WTC11 (cell line): ENCODE measurements around the gene RAPGEF1. TPM values are rescaled to one million over a fixed set of nuclear protein-coding genes. Genes with fewer than 3 reads are reported as not detected.

Source experiments
- ATAC-seq: fragments of 200-7000 bp; cut with Tn5 transposase; 2 replicates; pipeline ENCODE4 v1.10.0; 2021; ENCODE audit warnings: mild to moderate bottlenecking, moderate library complexity
- CTCF ChIA-PET: fragments of 300-600 bp; sonication (Branson Sonifier 250); formaldehyde crosslinking; loops from one replicate; lab custom pipeline; 2021; ENCODE audit warnings: antibody characterized with exemption; lab: Charles Lee
- POLR2A ChIA-PET: fragments of 350-600 bp; sonication (Branson Sonifier 250); formaldehyde crosslinking; loops from one replicate; lab custom pipeline; 2021; ENCODE audit warnings: antibody characterized with exemption; lab: Charles Lee
- DNase-seq: peaks from one replicate; pipeline ENCODE4 v3.0.0; 2021; ENCODE audit warnings: low spot score
- H3K27ac Mint-ChIP-seq: 2 replicates; pipeline ENCODE4 v1.8.0; 2021; ENCODE audit warnings: mixed read lengths
- H3K27me3 Mint-ChIP-seq: 2 replicates; pipeline ENCODE4 v1.8.0; 2021; ENCODE audit warnings: low read depth, mild to moderate bottlenecking, moderate library complexity, mixed read lengths
- H3K36me3 Mint-ChIP-seq: 2 replicates; pipeline ENCODE4 v1.8.0; 2021; ENCODE audit warnings: mixed read lengths
- H3K4me1 Mint-ChIP-seq: 2 replicates; pipeline ENCODE4 v1.8.0; 2022; ENCODE audit warnings: mixed read lengths
- H3K4me3 Mint-ChIP-seq: 2 replicates; pipeline ENCODE4 v1.8.0; 2021; ENCODE audit warnings: mild to moderate bottlenecking, moderate library complexity, mixed read lengths
- H3K9me3 Mint-ChIP-seq: 2 replicates; pipeline ENCODE4 v1.8.0; 2021; ENCODE audit warnings: mixed read lengths
- CREM ChIP-seq: sonication (generic); formaldehyde crosslinking; IDR thresholded peaks from 2 replicates; pipeline ENCODE4 v1.8.1; 2022; ENCODE audit warnings: mild to moderate bottlenecking, missing genetic modification reagents, moderate library complexity
- ELF4 ChIP-seq: sonication (generic); formaldehyde crosslinking; IDR thresholded peaks from 2 replicates; pipeline ENCODE4 v1.8.1; 2022; ENCODE audit warnings: low read depth, mild to moderate bottlenecking, moderate library complexity, missing genetic modification reagents
- GABPB1 ChIP-seq: sonication (generic); formaldehyde crosslinking; IDR thresholded peaks from 2 replicates; pipeline ENCODE4 v1.8.1; 2023; ENCODE audit warnings: mild to moderate bottlenecking, missing genetic modification reagents
- JAZF1 ChIP-seq: fragments of 250-450 bp; sonication (Bioruptor Pico); IDR thresholded peaks from 2 replicates; pipeline ENCODE4 v1.9.0; 2021; ENCODE audit warnings: moderate library complexity, mild to moderate bottlenecking, inconsistent platforms
- KAT7 ChIP-seq: sonication (generic); formaldehyde crosslinking; IDR thresholded peaks from 2 replicates; pipeline ENCODE4 v1.8.1; 2023; ENCODE audit warnings: missing genetic modification reagents, mild to moderate bottlenecking, borderline replicate concordance
- MXD4 ChIP-seq: fragments of 250-450 bp; sonication (Bioruptor Pico); IDR thresholded peaks from 2 replicates; pipeline ENCODE4 v1.8.0; 2021; ENCODE audit warnings: mild to moderate bottlenecking, moderate library complexity, borderline replicate concordance
- MYBL2 ChIP-seq: sonication (generic); formaldehyde crosslinking; IDR thresholded peaks from 2 replicates; pipeline ENCODE4 v1.8.1; 2023; ENCODE audit warnings: mild to moderate bottlenecking, moderate library complexity, missing genetic modification reagents
- SMAD3 ChIP-seq: sonication (generic); formaldehyde crosslinking; IDR thresholded peaks from 2 replicates; pipeline ENCODE4 v1.8.0; 2022; ENCODE audit warnings: missing genetic modification reagents, mild to moderate bottlenecking, borderline replicate concordance
- SMAD4 ChIP-seq: sonication (generic); formaldehyde crosslinking; IDR thresholded peaks from 2 replicates; pipeline ENCODE4 v1.8.0; 2022; ENCODE audit warnings: mild to moderate bottlenecking, missing genetic modification reagents
- SP1 ChIP-seq: sonication (generic); formaldehyde crosslinking; conservative IDR thresholded peaks from 2 replicates; pipeline ENCODE4 v1.8.1; 2022; ENCODE audit warnings: missing genetic modification reagents
- ZMAT4 ChIP-seq: fragments of 250-450 bp; sonication (Bioruptor Pico); IDR thresholded peaks from 2 replicates; pipeline ENCODE4 v1.9.0; 2021; ENCODE audit warnings: mild to moderate bottlenecking
- total RNA-seq: library from RNA; stranded (reverse); gene quantifications from 3 replicates; pipeline ENCODE4 v1.2.3, GENCODE V29; 2021
- TF ChIP-seq, protein P1 (sequence below): sonication (generic); formaldehyde crosslinking; IDR thresholded peaks from 2 replicates; pipeline ENCODE4 v1.8.0; 2022; ENCODE audit warnings: mild to moderate bottlenecking, missing genetic modification reagents
- TF ChIP-seq, protein P2 (sequence below): fragments of 200-600 bp; IDR thresholded peaks from 2 replicates; pipeline ENCODE4 v1.8.0; 2022; ENCODE audit warnings: antibody characterized with exemption
- TF ChIP-seq, protein P3 (sequence below): sonication (generic); formaldehyde crosslinking; IDR thresholded peaks from 2 replicates; pipeline ENCODE4 v1.8.1; 2023; ENCODE audit warnings: mild to moderate bottlenecking, missing genetic modification reagents, moderate library complexity
- TF ChIP-seq, protein P4 (sequence below): sonication (generic); formaldehyde crosslinking; IDR thresholded peaks from 2 replicates; pipeline ENCODE4 v1.8.0; 2022; ENCODE audit warnings: mild to moderate bottlenecking, missing genetic modification reagents
- TF ChIP-seq, protein P5 (sequence below): sonication (generic); formaldehyde crosslinking; IDR thresholded peaks from 2 replicates; pipeline ENCODE4 v1.8.1; 2023; ENCODE audit warnings: mild to moderate bottlenecking, missing genetic modification reagents, borderline replicate concordance
- TF ChIP-seq, protein P6 (sequence below): sonication (generic); formaldehyde crosslinking; IDR thresholded peaks from 2 replicates; pipeline ENCODE4 v1.8.1; 2023; ENCODE audit warnings: mild to moderate bottlenecking, missing genetic modification reagents, moderate library complexity

The RAPGEF1 gene
- total RNA-seq, 1 experiment from 2014 or later: 66.2 TPM

GRCh38 chr9:131591845-131592208 lies 148.0 kb downstream of the RAPGEF1 start:
- peaks cover 10% of the 10 kb centered on the region; the same call in 1 of the 2 replicates for H3K36me3 Mint-ChIP-seq
- no peak overlapping the region for H3K4me3 Mint-ChIP-seq
- DNase-seq (no peak), ATAC-seq (no peak)
- ChIA-PET POLR2A (no interaction called here), CTCF (interaction anchor here (0.5 to 2.1 kb wide), 38 partner anchors 10 to 739 kb away, joined by 3 to 34 read pairs (median 4); partner anchors contain the start of gene RAPGEF1)
- H3K27ac Mint-ChIP-seq: 0 out of 2 replicates have a peak overlapping the region, but pooled peaks have one; percentile 65
- H3K27me3 Mint-ChIP-seq: no peaks in the 10 kb centered on the region
- TF ChIP-seq, protein P1, sequence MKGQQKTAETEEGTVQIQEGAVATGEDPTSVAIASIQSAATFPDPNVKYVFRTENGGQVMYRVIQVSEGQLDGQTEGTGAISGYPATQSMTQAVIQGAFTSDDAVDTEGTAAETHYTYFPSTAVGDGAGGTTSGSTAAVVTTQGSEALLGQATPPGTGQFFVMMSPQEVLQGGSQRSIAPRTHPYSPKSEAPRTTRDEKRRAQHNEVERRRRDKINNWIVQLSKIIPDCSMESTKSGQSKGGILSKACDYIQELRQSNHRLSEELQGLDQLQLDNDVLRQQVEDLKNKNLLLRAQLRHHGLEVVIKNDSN (CRISPR knock-in tag): no peak
- TF ChIP-seq MXD4 (CRISPR knock-in tag): no peak
- TF ChIP-seq, protein P2, sequence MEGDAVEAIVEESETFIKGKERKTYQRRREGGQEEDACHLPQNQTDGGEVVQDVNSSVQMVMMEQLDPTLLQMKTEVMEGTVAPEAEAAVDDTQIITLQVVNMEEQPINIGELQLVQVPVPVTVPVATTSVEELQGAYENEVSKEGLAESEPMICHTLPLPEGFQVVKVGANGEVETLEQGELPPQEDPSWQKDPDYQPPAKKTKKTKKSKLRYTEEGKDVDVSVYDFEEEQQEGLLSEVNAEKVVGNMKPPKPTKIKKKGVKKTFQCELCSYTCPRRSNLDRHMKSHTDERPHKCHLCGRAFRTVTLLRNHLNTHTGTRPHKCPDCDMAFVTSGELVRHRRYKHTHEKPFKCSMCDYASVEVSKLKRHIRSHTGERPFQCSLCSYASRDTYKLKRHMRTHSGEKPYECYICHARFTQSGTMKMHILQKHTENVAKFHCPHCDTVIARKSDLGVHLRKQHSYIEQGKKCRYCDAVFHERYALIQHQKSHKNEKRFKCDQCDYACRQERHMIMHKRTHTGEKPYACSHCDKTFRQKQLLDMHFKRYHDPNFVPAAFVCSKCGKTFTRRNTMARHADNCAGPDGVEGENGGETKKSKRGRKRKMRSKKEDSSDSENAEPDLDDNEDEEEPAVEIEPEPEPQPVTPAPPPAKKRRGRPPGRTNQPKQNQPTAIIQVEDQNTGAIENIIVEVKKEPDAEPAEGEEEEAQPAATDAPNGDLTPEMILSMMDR: no peak
- no peak for TF ChIP-seq SMAD3
- no peak for TF ChIP-seq MYBL2 (CRISPR knock-in tag)
- TF ChIP-seq, protein P3, sequence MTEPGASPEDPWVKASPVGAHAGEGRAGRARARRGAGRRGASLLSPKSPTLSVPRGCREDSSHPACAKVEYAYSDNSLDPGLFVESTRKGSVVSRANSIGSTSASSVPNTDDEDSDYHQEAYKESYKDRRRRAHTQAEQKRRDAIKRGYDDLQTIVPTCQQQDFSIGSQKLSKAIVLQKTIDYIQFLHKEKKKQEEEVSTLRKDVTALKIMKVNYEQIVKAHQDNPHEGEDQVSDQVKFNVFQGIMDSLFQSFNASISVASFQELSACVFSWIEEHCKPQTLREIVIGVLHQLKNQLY (CRISPR knock-in tag): no peak
- no peak for TF ChIP-seq SMAD4 (CRISPR knock-in tag)
- TF ChIP-seq, protein P4, sequence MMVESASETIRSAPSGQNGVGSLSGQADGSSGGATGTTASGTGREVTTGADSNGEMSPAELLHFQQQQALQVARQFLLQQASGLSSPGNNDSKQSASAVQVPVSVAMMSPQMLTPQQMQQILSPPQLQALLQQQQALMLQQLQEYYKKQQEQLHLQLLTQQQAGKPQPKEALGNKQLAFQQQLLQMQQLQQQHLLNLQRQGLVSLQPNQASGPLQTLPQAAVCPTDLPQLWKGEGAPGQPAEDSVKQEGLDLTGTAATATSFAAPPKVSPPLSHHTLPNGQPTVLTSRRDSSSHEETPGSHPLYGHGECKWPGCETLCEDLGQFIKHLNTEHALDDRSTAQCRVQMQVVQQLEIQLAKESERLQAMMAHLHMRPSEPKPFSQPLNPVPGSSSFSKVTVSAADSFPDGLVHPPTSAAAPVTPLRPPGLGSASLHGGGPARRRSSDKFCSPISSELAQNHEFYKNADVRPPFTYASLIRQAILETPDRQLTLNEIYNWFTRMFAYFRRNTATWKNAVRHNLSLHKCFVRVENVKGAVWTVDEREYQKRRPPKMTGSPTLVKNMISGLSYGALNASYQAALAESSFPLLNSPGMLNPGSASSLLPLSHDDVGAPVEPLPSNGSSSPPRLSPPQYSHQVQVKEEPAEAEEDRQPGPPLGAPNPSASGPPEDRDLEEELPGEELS: no peak
- no peak for TF ChIP-seq SP1 (CRISPR knock-in tag)
- no peak for TF ChIP-seq ELF4 (CRISPR knock-in tag)
- no peak for TF ChIP-seq JAZF1 (CRISPR knock-in tag)
- TF ChIP-seq, protein P5, sequence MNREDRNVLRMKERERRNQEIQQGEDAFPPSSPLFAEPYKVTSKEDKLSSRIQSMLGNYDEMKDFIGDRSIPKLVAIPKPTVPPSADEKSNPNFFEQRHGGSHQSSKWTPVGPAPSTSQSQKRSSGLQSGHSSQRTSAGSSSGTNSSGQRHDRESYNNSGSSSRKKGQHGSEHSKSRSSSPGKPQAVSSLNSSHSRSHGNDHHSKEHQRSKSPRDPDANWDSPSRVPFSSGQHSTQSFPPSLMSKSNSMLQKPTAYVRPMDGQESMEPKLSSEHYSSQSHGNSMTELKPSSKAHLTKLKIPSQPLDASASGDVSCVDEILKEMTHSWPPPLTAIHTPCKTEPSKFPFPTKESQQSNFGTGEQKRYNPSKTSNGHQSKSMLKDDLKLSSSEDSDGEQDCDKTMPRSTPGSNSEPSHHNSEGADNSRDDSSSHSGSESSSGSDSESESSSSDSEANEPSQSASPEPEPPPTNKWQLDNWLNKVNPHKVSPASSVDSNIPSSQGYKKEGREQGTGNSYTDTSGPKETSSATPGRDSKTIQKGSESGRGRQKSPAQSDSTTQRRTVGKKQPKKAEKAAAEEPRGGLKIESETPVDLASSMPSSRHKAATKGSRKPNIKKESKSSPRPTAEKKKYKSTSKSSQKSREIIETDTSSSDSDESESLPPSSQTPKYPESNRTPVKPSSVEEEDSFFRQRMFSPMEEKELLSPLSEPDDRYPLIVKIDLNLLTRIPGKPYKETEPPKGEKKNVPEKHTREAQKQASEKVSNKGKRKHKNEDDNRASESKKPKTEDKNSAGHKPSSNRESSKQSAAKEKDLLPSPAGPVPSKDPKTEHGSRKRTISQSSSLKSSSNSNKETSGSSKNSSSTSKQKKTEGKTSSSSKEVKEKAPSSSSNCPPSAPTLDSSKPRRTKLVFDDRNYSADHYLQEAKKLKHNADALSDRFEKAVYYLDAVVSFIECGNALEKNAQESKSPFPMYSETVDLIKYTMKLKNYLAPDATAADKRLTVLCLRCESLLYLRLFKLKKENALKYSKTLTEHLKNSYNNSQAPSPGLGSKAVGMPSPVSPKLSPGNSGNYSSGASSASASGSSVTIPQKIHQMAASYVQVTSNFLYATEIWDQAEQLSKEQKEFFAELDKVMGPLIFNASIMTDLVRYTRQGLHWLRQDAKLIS (CRISPR knock-in tag): no peak
- no peak for TF ChIP-seq ZMAT4 (CRISPR knock-in tag)
- TF ChIP-seq, all 79 proteins: peak for 0
- no peaks in the 10 kb centered on the region for H3K4me1 Mint-ChIP-seq
- no peaks in the 10 kb centered on the region for H3K9me3 Mint-ChIP-seq

DNA sequence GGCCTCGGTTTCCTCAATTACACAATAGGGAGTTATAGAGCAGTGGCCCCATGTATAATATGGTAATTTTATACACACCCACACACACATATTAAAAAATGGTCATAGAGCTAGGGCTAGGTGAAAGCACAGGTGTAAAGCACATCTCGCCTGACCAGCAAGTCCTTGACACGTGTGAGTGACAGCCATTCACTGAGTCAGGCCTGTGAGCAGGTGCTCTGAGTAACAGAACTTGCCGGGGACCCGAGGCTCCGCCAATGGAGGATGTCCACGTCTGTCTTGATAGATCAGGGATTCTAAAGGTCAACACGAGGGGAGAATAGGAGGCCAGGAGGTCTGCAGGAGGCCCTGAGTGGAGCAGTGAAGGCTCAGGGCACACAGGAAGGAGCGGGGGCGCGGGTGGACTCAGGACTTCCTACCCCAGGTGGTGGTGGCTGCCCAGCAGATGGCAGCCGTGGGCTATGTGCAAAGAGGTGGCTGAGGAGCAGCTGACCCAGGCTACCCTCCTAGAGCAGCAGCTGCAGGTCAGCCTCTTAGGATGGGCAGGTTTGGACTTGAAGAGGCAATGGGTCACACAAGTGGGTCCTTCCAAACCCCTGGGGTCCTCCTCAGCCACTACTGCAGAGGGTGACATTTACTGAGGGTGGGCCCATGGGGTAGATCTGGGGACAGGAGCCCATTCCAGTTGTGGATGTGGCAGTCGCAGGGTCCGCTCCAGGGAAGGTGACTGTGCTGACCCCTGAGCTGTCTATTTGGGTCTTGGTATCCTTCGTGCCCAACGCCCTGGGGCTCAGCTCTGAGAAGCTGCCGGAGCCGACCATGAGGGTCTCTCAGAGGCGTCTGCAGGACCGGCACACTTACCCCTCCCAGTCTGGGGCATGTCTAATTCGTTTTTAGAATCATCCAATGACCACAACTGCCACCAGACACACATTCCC lies 148.7 kb downstream of the RAPGEF1 start:
- H3K4me3 Mint-ChIP-seq: no peak overlapping the region
- H3K36me3 Mint-ChIP-seq: peaks cover 10% of the 10 kb centered on the region; the same call in 1 of the 2 replicates
- TF ChIP-seq ELF4 (CRISPR knock-in tag): no peak
- TF ChIP-seq, protein P1 (CRISPR knock-in tag): peak; percentile 31; the same call in 1 of the 2 replicates
- TF ChIP-seq, protein P6, sequence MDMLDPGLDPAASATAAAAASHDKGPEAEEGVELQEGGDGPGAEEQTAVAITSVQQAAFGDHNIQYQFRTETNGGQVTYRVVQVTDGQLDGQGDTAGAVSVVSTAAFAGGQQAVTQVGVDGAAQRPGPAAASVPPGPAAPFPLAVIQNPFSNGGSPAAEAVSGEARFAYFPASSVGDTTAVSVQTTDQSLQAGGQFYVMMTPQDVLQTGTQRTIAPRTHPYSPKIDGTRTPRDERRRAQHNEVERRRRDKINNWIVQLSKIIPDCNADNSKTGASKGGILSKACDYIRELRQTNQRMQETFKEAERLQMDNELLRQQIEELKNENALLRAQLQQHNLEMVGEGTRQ (CRISPR knock-in tag): peak; percentile 41; the same call in 1 of the 2 replicates
- TF ChIP-seq KAT7: no peak
- TF ChIP-seq, protein P2: peak; percentile 61
- no peak for TF ChIP-seq CREM
- peak; percentile 28; the same call in 1 of the 2 replicates for TF ChIP-seq GABPB1
- TF ChIP-seq, all 79 proteins: peak for 4
- no peaks in the 10 kb centered on the region for H3K4me1 Mint-ChIP-seq
- ChIA-PET CTCF (interaction anchor here (0.5 to 2.1 kb wide), 39 partner anchors 10 to 738 kb away, joined by 3 to 34 read pairs (median 4); partner anchors contain the start of gene RAPGEF1), POLR2A (no interaction called here)
- H3K9me3 Mint-ChIP-seq: no peaks in the 10 kb centered on the region
- H3K27me3 Mint-ChIP-seq: no peaks in the 10 kb centered on the region
- no peak overlapping the region for H3K27ac Mint-ChIP-seq
- peak; percentile 94 for ATAC-seq
- DNase-seq: peak; percentile 83
